Activated T-helper 1 cell treated with anti-CD3 and anti-CD28 coated beads, Interleukin-12 subunit alpha, Interleukin-12 subunit beta, Interleukin-2, Interleukin-4 antibody, amounts not matched to agents 30 ng/mL and 10 ng/mL and 1 ng/mL, durations not matched to agents 14 hours and 24 hours and 36 hours (primary cell): Measurements from ENCODE around the gene SMOC1. TPM values are rescaled to one million over a fixed set of nuclear protein-coding genes. Genes with fewer than 3 reads are reported as not detected.

Source experiments
- DNase-seq: peaks from one replicate; pipeline ENCODE4 v3.0.0; 2021; ENCODE audit warnings: low spot score
- H3K27ac Mint-ChIP-seq: one replicate; pipeline ENCODE4 v1.8.0; 2021; ENCODE audit warnings: mild to moderate bottlenecking, mixed read lengths
- H3K27me3 Mint-ChIP-seq: one replicate; pipeline ENCODE4 v1.8.0; 2022; ENCODE audit warnings: mild to moderate bottlenecking, moderate library complexity, mixed read lengths; ENCODE audit not compliant: insufficient read depth
- H3K36me3 Mint-ChIP-seq: one replicate; pipeline ENCODE4 v1.8.0; 2021; ENCODE audit warnings: low read depth, mixed read lengths
- H3K4me1 Mint-ChIP-seq: one replicate; pipeline ENCODE4 v1.8.0; 2021; ENCODE audit warnings: low read depth, mixed read lengths
- H3K4me3 Mint-ChIP-seq: one replicate; pipeline ENCODE4 v1.8.0; 2021; ENCODE audit warnings: mild to moderate bottlenecking, moderate library complexity, mixed read lengths
- H3K9me3 Mint-ChIP-seq: one replicate; pipeline ENCODE4 v1.8.0; 2021; ENCODE audit warnings: mixed read lengths
- intact Hi-C: fragments of 100-400 bp; cut with micrococcal nuclease; formaldehyde crosslinking; loops from one replicate; pipeline ENCODE4 v1.15.1; 2024
- total RNA-seq: library from RNA; stranded (reverse); gene quantifications from 2 replicates; pipeline ENCODE4 v1.2.3, GENCODE V29; 2022

The SMOC1 gene
- total RNA-seq, 1 donor from 2014 or later, result not detected

- Mint-ChIP-seq H3K36me3 (no peaks in the 10 kb centered on the region), H3K27me3 (peaks cover 12% of the 10 kb centered on the region), H3K4me1 (no peaks in the 10 kb centered on the region), H3K27ac (no peak overlapping the region), H3K4me3 (no peak overlapping the region), H3K9me3 (no peaks in the 10 kb centered on the region)
- DNase-seq, result no peak
- intact Hi-C loops, result no loop called here
These were observed 188.6 kb downstream of the SMOC1 start for GRCh38 chr14:70067810-70068209.

- Mint-ChIP-seq H3K27me3 (peaks cover 16% of the 10 kb centered on the region), H3K27ac (no peak overlapping the region), H3K9me3 (no peaks in the 10 kb centered on the region), H3K36me3 (no peaks in the 10 kb centered on the region), H3K4me3 (no peak overlapping the region), H3K4me1 (no peaks in the 10 kb centered on the region)
- intact Hi-C loops, result no loop called here
- no peak for DNase-seq
These were observed 190.0 kb downstream of the SMOC1 start for GRCh38 chr14:70069186-70069585.

- intact Hi-C loops, result loop anchor here (2.0 kb wide), 1 partner anchor 45 kb away; no protein-coding TSS in a partner anchor
- peaks cover 19% of the 10 kb centered on the region for H3K27me3 Mint-ChIP-seq
- H3K4me1 Mint-ChIP-seq, result no peaks in the 10 kb centered on the region
- no peak overlapping the region for H3K27ac Mint-ChIP-seq
- no peaks in the 10 kb centered on the region for H3K9me3 Mint-ChIP-seq
- DNase-seq, result peak; percentile 21
- no peaks in the 10 kb centered on the region for H3K36me3 Mint-ChIP-seq
- H3K4me3 Mint-ChIP-seq, result no peak overlapping the region
These were observed 194.8 kb downstream of the SMOC1 start for GRCh38 chr14:70073924-70074566.

- no peak overlapping the region for H3K4me3 Mint-ChIP-seq
- no peaks in the 10 kb centered on the region for H3K9me3 Mint-ChIP-seq
- intact Hi-C loops, result no loop called here
- H3K27me3 Mint-ChIP-seq, result peaks cover 19% of the 10 kb centered on the region
- H3K36me3 Mint-ChIP-seq, result no peaks in the 10 kb centered on the region
- DNase-seq, result no peak
- H3K27ac Mint-ChIP-seq, result no peak overlapping the region
- no peaks in the 10 kb centered on the region for H3K4me1 Mint-ChIP-seq
These were observed 197.8 kb downstream of the SMOC1 start for GRCh38 chr14:70077005-70077404.

DNA sequence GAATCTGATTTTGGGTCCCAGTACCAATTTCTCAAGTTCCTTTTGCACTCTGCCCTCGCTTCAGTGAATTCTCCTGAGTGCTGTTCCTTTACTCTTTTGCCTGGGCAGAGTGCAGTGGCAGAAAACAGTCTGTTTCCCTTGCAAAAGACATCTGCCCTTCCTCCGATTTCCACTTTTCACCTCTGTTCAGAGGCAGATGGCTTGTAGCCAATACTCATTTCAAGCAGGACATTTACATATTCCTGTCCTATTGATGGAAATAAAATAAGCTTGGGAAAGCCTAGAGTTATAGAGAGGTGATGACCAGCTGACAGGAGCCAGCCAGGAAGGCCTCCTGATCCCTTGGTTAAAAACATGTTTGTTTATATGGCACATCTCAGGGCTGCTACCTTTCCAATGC lies 198.5 kb downstream of the SMOC1 start:
- no peaks in the 10 kb centered on the region for H3K36me3 Mint-ChIP-seq
- no peak overlapping the region for H3K27ac Mint-ChIP-seq
- DNase-seq, result no peak
- no peaks in the 10 kb centered on the region for H3K9me3 Mint-ChIP-seq
- H3K27me3 Mint-ChIP-seq, result peaks cover 15% of the 10 kb centered on the region
- no peaks in the 10 kb centered on the region for H3K4me1 Mint-ChIP-seq
- H3K4me3 Mint-ChIP-seq, result no peak overlapping the region
- intact Hi-C loops, result no loop called here

GRCh38 chr14:70078329-70078728 lies 199.1 kb downstream of the SMOC1 start:
- no peaks in the 10 kb centered on the region for H3K4me1 Mint-ChIP-seq
- H3K9me3 Mint-ChIP-seq, result no peaks in the 10 kb centered on the region
- H3K27me3 Mint-ChIP-seq, result peaks cover 10% of the 10 kb centered on the region
- intact Hi-C loops, result no loop called here
- no peak overlapping the region for H3K4me3 Mint-ChIP-seq
- H3K27ac Mint-ChIP-seq, result no peak overlapping the region
- no peak for DNase-seq
- H3K36me3 Mint-ChIP-seq, result no peaks in the 10 kb centered on the region

- Mint-ChIP-seq H3K27me3 (peaks cover 14% of the 10 kb centered on the region), H3K4me1 (no peaks in the 10 kb centered on the region), H3K9me3 (no peaks in the 10 kb centered on the region), H3K36me3 (no peaks in the 10 kb centered on the region), H3K27ac (no peak overlapping the region), H3K4me3 (no peak overlapping the region)
- DNase-seq, result no peak
- intact Hi-C loops, result no loop called here
These were observed 200.9 kb downstream of the SMOC1 start for GRCh38 chr14:70080076-70080475.

Other genes starting within 250 kb of the SMOC1 start
- 304 and 311 TPM in 2 replicates for gene SRSF5, start 112.3 kb upstream of the SMOC1 start, total RNA-seq
- gene SLC10A1, start 82.2 kb upstream of the SMOC1 start, total RNA-seq, result not detected in 2 replicates